Activated naive CD8-positive, alpha-beta T cell treated with anti-CD3 and anti-CD28 coated beads, Interleukin-2, amount 50 U/mL, for 24 hours (primary cell): ENCODE measurements around the gene LY6G5B.

ENCODE experiments used
- ATAC-seq: fragments of 150-1000 bp; cut with Tn5 transposase; one replicate; pipeline ENCODE4 v1.10.0; 2021
- DNase-seq: peaks from one replicate; pipeline ENCODE4 v3.0.0; 2021
- H3K27ac Mint-ChIP-seq: one replicate; pipeline ENCODE4 v1.8.0; 2021; ENCODE audit warnings: mild to moderate bottlenecking, mixed read lengths
- H3K27me3 Mint-ChIP-seq: one replicate; pipeline ENCODE4 v1.8.0; 2021; ENCODE audit warnings: mixed read lengths
- H3K36me3 Mint-ChIP-seq: one replicate; pipeline ENCODE4 v1.8.0; 2021; ENCODE audit warnings: low read depth, mixed read lengths
- H3K4me1 Mint-ChIP-seq: one replicate; pipeline ENCODE4 v1.8.0; 2021; ENCODE audit warnings: mixed read lengths
- H3K4me3 Mint-ChIP-seq: one replicate; pipeline ENCODE4 v1.8.0; 2021; ENCODE audit warnings: mild to moderate bottlenecking, moderate library complexity, mixed read lengths
- H3K9me3 Mint-ChIP-seq: one replicate; pipeline ENCODE4 v1.8.0; 2021; ENCODE audit warnings: mixed read lengths

Gene LY6G5B

DNA sequence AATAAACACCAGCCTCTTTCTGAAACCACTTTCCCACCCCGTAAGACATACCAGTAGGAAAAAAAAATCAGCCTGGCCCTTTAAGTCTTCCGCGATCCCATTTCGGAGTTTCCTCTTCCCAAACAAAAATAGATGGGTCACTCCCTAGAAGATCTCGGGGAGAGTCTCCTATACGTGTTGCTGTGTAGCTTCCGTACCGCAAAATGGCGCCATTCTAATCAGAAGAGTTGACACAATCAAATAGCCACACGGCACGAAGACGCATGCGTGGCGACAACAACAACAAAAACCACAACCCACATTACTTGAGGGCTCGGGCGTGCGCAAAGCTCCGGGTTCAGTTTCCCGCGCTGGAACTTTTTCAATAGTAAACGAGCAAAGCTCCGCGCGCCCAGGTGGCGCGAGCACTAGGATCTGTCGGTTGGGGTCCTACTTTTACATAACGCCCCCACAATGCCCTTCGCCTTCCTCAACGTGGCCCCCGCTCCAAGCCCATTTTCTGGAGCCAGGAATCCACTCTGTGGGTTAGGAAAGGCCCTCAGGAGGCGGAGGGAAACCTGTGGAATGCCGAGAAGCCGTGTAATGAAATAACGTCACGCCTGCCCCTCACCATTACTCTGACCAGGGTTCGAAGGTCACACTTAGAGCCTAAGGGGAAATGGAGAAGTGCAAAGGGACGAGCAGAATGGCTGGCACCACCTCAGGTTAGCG is 4.8 kb upstream of the LY6G5B start, which contains the start of gene GPANK1:
Gene GPANK1, minus strand, starts transcription at position 208 of the 711 bp plus-strand sequence. CDS start 519 bp downstream, outside the sequence.
- ATAC-seq = peak; percentile 9
- Mint-ChIP-seq H3K27me3 (peaks cover 2% of the 10 kb centered on the region), H3K4me1 (peaks cover 64% of the 10 kb centered on the region), H3K9me3 (no peaks in the 10 kb centered on the region), H3K27ac (peak within 1 kb of the TSS; percentile 98), H3K36me3 (peaks cover 74% of the 10 kb centered on the region), H3K4me3 (peak within 1 kb of the TSS; percentile 98)
- peak; percentile 89 for DNase-seq

DNA sequence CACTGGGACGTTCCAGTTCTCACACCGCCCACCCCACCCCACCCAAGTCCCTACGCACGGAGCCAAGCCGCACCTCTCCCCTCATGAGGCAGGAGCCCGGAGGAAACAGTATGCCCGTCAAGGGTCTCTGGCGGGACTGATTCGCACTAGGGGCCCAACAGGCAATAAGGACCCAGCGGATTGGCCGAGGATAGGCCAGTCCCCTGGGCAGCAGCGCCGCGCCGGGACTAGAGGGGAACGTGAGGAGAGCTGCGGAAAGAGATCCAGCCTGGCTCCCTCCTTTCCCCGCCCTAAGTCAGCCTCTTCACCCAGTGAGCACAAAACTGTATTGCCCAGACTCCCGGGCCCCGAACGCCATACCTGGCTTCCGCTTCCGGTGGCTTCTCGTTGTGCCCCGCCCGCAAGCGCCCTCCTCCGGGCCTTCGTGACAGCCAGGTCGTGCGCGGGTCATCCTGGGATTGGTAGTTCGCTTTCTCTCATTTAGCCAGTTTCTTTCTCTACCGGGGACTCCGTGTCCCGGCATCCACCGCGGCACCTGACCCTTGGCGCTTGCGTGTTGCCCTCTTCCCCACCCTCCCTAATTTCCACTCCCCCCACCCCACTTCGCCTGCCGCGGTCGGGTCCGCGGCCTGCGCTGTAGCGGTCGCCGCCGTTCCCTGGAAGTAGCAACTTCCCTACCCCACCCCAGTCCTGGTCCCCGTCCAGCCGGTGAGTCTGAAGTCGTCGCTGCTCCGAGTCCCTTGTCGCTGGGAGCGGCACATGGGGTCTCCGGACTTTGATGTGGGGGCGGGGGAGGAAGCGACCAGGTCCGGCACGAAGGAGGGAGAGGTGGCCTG is 4.1 kb upstream of the LY6G5B start, which contains the start of gene CSNK2B:
Gene CSNK2B, plus strand, starts transcription at position 580 of the 836 bp plus-strand sequence. CDS start 752 bp downstream, outside the sequence.
- H3K27me3 Mint-ChIP-seq = peaks cover 2% of the 10 kb centered on the region
- peaks cover 78% of the 10 kb centered on the region for H3K36me3 Mint-ChIP-seq
- H3K27ac Mint-ChIP-seq = peak within 1 kb of the TSS; percentile 98
- H3K9me3 Mint-ChIP-seq = no peaks in the 10 kb centered on the region
- H3K4me1 Mint-ChIP-seq = peaks cover 60% of the 10 kb centered on the region
- H3K4me3 Mint-ChIP-seq = peak within 1 kb of the TSS; percentile 98
- peak; percentile 98 for DNase-seq
- peak; percentile 85 for ATAC-seq

DNA sequence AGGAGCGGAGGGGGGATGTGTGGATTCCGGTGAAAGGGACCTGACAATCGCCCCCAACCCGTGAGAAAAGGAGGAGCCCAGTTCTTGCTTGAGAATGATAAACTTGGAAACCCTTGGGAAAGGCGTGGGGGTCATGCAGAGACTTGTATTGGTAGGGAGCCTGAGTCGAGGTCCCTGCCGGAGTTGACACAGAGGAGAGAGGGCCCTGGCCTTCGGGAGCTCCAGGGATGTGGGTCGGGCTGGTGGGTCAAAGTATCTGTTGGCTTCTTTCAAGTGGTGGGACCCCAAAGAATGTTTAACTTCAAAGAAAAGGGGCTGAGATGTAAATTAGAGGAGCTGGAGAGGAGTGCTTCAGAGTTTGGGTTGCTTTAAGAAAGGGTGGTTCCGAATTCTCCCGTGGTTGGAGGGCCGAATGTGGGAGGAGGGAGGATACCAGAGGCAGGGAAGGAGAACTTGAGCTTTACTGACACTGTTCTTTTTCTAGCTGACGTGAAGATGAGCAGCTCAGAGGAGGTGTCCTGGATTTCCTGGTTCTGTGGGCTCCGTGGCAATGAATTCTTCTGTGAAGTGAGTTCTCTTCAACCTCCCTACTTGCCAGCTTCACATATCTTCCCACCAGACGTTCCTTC is 3.3 kb upstream of the LY6G5B start:
- peaks cover 79% of the 10 kb centered on the region for H3K36me3 Mint-ChIP-seq

DNA sequence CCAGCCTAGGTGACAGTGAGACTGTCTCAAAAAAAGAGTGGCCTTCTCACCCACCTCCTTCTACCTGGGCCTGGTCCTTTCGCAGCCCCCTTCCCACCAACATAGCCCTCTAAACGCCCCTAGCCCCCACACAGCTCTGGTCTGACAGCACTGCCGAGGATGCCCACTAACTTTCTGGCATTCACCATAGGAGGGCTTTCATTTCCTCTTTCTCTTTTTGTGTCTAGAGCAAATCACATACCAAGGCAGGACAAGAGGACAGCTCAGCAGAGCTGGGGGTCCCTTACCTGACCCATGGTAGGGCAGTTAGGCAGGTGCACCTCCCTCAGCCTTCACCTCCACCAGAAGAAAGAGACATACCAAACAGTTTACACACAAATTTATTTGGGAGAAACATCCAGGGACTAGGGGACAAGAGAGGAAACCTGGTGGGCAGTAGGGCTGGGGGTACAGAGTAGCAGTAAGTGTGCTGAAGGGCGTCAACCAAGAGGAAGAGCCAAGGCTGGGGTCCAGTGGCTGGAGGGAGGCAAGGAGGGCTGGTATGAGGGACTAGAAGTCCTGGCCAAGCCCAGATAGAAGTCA is 6.6 kb downstream of the LY6G5B start:
- ATAC-seq (no peak), DNase-seq (no peak)
- Mint-ChIP-seq H3K36me3 (peaks cover 18% of the 10 kb centered on the region), H3K27ac (no peak overlapping the region), H3K27me3 (no peaks in the 10 kb centered on the region), H3K9me3 (no peaks in the 10 kb centered on the region), H3K4me1 (peaks cover 15% of the 10 kb centered on the region), H3K4me3 (no peak overlapping the region)

More for the DNA sequence above, 3.3 kb upstream of the LY6G5B start:
- no peak for DNase-seq
- Mint-ChIP-seq H3K9me3 (no peaks in the 10 kb centered on the region), H3K4me3 (peak overlapping the region; percentile 98), H3K27ac (peak overlapping the region; percentile 98), H3K4me1 (peaks cover 54% of the 10 kb centered on the region), H3K27me3 (peaks cover 2% of the 10 kb centered on the region)
- no peak for ATAC-seq

DNA sequence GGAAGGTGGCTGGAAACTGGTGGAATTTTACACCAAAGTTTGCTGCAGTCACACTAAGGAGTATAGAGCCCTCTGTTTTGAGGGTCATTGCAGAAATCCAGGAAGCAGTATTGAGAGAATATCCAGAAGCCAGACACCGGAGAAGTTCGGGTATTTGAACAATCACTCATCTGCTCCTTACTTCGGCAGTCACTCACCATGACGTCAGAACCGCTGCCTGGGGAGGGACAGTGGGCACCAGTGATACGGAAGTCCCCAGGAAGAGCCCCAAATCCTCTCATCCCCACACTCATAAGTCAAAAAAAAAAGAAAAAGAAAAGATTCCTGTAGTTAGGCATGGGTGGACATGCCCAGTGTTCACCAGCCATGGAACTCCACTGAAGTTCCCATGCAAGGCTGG is 7.1 kb downstream of the LY6G5B start:
- H3K36me3 Mint-ChIP-seq = peaks cover 15% of the 10 kb centered on the region
- no peak for ATAC-seq
- no peak overlapping the region for H3K4me3 Mint-ChIP-seq
- no peaks in the 10 kb centered on the region for H3K9me3 Mint-ChIP-seq
- peaks cover 20% of the 10 kb centered on the region for H3K4me1 Mint-ChIP-seq
- DNase-seq = no peak
- H3K27me3 Mint-ChIP-seq = no peaks in the 10 kb centered on the region
- H3K27ac Mint-ChIP-seq = no peak overlapping the region

DNA sequence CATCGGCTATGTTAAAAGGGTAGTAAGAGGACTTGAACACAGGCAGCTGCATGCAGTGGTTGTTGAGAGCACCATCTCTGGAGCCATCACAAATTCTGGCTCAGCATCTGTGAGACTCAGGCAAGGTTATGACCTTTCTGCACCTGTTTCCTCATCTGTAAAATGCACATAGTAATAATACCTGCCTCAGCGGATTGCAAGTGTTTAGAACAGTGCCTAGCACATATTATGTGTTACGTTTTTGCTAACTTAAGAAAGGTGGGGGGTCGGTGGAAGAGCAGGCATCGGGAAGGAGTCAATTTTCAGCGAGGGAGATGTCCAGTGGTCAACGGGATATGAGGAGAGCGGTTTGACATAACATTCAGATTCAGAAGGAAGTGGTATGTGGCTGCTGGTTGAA is 8.2 kb downstream of the LY6G5B start:
- DNase-seq = no peak
- no peaks in the 10 kb centered on the region for H3K27me3 Mint-ChIP-seq
- ATAC-seq = no peak
- peaks cover 8% of the 10 kb centered on the region for H3K36me3 Mint-ChIP-seq
- no peak overlapping the region for H3K4me3 Mint-ChIP-seq
- H3K9me3 Mint-ChIP-seq = no peaks in the 10 kb centered on the region
- H3K27ac Mint-ChIP-seq = no peak overlapping the region
- H3K4me1 Mint-ChIP-seq = peaks cover 21% of the 10 kb centered on the region

DNA sequence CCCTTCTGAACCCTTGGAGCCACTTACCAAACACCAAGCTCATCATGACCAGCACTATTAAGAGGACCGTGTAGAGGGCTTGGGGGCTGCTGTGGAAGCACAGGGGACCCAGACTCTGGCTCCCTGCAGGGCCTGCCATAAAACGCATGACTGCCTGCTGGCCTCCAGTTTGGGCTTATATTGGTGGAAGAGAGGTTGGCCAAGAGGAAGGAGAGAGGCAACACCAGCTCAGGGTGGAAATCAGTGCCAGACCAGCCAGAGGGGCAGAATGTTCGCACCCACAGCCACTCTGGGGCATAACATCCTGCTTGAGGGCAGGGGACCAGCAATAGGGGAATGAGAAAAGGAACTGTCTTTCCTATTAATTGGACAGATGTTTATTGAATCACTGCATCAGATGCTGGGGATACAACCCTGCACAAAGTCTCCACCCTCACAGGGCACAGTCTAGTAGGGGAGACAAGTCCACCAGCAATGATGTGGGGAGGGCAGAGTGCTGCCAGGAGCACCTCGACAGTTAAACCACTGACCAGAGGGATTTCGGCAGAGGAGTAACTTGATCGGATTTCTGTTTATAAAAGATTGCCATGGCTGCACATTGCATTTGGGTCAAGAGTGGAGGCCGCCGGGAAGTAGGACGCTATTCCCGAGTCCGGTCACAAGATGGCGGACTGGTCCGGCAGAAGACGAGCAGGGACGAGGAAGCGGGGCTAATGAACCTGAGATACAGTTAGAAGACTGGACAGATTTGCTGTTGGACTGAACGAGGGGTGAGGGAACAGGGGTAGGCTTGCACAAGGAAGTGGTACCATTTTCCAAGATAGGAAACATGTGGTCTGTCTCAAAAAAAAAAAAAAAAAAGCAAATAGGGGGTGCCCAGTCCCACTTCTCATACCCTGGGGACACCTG is 10.7 kb downstream of the LY6G5B start, which contains the start of gene LY6G5C:
Gene LY6G5C, minus strand, starts transcription at position 842 of the 909 bp plus-strand sequence. Its CDS starts 694 bp downstream, at position 148.
- peak; percentile 70 for DNase-seq
- ATAC-seq = peak; percentile 48
- Mint-ChIP-seq H3K36me3 (no peaks in the 10 kb centered on the region), H3K4me1 (peaks cover 21% of the 10 kb centered on the region), H3K4me3 (peak within 1 kb of the TSS; percentile 77), H3K9me3 (no peaks in the 10 kb centered on the region), H3K27ac (peak within 1 kb of the TSS; percentile 63), H3K27me3 (no peaks in the 10 kb centered on the region)

DNA sequence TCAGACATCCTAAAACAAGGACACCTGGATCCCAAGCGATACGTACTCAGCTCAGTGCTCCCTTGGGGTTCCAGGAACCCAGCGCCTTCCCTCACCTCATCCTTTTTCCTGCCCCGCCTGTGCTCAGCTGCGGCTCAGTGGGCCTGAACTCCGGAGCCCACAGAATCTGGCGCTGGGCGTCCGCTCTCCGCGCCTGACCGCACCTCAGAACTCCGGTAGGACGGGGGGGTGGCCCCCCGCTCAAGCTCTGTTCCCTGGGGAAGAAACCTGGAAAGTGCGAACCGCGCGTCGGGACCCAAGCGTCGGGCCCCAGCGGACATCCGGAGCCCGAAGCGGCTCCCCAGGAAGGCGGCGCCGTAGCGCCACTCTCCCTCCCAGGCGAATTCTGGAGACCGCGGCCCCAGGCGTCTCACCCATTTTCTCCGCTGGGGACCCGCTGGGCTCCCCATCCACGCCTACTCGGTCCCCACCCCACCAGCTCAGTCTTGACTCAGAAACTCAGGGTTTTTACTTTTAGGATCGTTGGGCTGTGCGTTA is 11.4 kb downstream of the LY6G5B start:
- H3K27ac Mint-ChIP-seq = peak overlapping the region; percentile 29
- H3K9me3 Mint-ChIP-seq = no peaks in the 10 kb centered on the region
- DNase-seq (peak; percentile 55), ATAC-seq (peak; percentile 73)
- H3K27me3 Mint-ChIP-seq = no peaks in the 10 kb centered on the region
- H3K4me1 Mint-ChIP-seq = peaks cover 21% of the 10 kb centered on the region
- H3K4me3 Mint-ChIP-seq = peak overlapping the region; percentile 77
- peaks cover under 1% of the 10 kb centered on the region for H3K36me3 Mint-ChIP-seq

DNA sequence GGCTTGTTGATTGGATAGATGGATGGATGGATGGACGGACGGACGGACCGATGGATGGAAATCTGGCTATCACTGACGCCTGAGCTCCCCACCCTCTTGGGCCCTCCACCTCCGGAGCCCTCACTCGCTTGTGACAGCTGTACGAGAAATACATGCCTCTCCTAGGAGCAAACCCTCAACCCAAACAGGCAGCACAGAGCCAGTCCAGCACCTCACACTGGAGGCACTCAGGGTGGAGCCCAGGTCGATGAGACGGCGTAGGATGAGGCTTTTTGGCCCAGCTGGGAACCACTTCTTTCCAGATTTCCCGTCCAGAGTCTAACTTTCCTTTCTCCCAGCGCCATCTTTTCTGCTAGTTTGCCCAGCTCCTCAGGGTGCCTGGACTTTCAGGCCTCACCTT is 13.8 kb downstream of the LY6G5B start:
- Mint-ChIP-seq H3K36me3 (peaks cover 11% of the 10 kb centered on the region), H3K4me3 (no peak overlapping the region), H3K27ac (no peak overlapping the region), H3K4me1 (peaks cover 21% of the 10 kb centered on the region), H3K27me3 (no peaks in the 10 kb centered on the region), H3K9me3 (no peaks in the 10 kb centered on the region)
- DNase-seq (no peak), ATAC-seq (no peak)

DNA sequence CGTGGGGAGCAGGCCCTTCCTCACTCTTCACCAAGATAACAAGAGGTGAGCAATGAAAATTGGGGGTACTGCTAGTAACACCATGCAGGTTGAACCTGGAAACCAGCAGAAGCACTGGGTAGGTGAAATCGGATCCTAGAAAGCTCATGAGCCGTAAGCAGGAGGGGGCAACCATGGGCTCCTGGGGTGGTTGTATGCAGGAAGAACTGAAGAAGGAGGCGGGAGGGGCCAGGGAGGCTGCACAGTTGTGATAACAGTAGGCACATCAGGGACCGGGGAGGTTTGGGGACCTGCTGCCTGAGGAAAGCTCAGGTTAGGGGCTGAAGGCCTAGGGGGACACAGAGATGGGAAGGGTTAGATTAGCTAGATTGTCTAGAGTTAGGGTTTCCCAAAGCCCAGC is 16.7 kb downstream of the LY6G5B start:
- Mint-ChIP-seq H3K9me3 (no peaks in the 10 kb centered on the region), H3K27me3 (no peaks in the 10 kb centered on the region), H3K4me3 (no peak overlapping the region), H3K36me3 (peaks cover 11% of the 10 kb centered on the region), H3K27ac (peak overlapping the region; percentile 2), H3K4me1 (peaks cover 15% of the 10 kb centered on the region)
- DNase-seq (no peak), ATAC-seq (no peak)

DNA sequence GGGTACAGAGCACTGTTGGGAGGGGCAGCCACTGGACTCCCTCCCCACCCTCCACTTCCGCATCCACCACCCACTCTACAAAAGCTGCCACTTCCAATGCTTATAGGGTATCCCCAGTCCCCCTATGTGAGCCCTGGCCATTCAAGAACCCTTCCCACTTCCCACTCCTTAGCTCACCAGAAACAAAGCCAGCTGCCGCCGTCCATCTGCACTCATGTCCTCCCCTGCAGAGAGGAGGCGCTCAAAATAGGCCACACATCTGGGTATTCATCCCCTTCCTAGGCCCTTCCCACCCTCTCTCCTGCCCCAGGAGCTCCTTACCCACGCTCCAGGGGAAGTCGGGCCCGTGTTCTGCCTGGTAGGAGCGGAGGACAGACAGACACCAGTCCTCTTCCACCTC is 17.5 kb downstream of the LY6G5B start:
- H3K27ac Mint-ChIP-seq = no peak overlapping the region
- H3K4me1 Mint-ChIP-seq = peaks cover 10% of the 10 kb centered on the region
- H3K36me3 Mint-ChIP-seq = peaks cover 11% of the 10 kb centered on the region
- H3K4me3 Mint-ChIP-seq = no peak overlapping the region
- no peak for ATAC-seq
- no peak for DNase-seq
- H3K9me3 Mint-ChIP-seq = no peaks in the 10 kb centered on the region
- H3K27me3 Mint-ChIP-seq = no peaks in the 10 kb centered on the region

DNA sequence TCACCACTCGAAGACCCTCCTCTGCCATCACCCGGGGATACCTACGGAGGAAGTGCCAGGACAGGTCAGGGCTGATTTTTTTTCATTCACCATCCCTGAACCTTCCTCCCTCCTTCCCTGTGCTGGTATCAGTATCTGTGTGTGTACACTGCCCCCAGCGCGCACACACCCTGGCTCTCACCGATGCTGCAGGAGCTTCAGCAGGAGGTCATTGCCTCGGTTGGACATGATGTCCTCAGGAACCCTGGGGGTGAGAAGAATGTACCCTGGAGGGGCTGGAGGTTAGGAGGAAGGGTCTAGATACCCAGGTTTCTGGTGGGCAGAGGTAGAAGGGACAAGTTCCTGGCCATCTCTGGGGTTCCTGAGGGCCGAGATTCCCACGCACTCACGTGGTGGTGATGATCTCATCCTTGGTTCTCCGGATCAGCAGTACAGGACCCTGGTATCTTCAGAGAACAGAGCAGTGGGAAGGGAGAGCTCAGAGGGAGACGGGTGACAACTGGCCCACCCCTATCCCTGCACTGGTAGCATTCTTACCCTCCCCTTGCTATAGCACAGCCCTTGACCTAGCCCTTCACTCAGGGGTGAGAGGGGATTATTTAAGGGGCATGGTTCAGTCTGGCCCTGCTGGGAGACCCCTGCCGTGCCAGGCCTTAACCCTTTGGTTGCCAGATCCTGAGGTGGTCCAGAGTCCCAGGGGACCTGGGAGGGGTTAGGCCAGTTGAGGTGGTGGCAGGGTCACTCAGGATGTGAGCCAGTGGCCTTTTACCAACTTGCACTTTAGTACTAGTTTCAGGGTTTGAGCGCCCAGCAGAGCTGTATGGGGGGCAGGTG is 18.3 kb downstream of the LY6G5B start:
- Mint-ChIP-seq H3K4me1 (peaks cover 10% of the 10 kb centered on the region), H3K27ac (no peak overlapping the region)

More for the DNA sequence above, 18.3 kb downstream of the LY6G5B start:
- no peaks in the 10 kb centered on the region for H3K27me3 Mint-ChIP-seq
- no peak for ATAC-seq
- peaks cover 11% of the 10 kb centered on the region for H3K36me3 Mint-ChIP-seq
- no peaks in the 10 kb centered on the region for H3K9me3 Mint-ChIP-seq
- no peak overlapping the region for H3K4me3 Mint-ChIP-seq
- DNase-seq = no peak
